ENCODE data around the gene GRK5.

DNA sequence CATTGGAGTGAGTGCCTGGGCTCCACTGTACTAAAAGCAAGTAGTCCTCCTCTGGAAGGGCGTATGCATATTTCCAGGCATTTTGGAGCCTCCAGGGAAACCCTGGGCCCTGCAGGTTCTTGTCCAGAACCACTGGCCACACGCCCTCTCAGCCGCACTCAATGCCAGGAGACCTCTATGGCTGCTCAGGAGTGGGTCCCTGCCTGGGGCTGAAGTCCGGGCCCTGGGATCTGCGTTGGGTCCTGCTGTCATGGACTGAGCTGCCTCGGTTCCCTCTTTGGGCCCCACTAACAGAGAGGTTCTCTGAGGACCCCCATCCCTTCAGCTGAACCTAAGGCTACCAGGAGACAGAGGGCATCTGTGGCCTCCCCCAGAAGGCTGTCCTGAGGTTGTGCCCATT, 58.3 kb downstream of the GRK5 start:
- TF ChIP-seq, protein P1, sequence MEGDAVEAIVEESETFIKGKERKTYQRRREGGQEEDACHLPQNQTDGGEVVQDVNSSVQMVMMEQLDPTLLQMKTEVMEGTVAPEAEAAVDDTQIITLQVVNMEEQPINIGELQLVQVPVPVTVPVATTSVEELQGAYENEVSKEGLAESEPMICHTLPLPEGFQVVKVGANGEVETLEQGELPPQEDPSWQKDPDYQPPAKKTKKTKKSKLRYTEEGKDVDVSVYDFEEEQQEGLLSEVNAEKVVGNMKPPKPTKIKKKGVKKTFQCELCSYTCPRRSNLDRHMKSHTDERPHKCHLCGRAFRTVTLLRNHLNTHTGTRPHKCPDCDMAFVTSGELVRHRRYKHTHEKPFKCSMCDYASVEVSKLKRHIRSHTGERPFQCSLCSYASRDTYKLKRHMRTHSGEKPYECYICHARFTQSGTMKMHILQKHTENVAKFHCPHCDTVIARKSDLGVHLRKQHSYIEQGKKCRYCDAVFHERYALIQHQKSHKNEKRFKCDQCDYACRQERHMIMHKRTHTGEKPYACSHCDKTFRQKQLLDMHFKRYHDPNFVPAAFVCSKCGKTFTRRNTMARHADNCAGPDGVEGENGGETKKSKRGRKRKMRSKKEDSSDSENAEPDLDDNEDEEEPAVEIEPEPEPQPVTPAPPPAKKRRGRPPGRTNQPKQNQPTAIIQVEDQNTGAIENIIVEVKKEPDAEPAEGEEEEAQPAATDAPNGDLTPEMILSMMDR (conservative IDR thresholded peaks at IDR 0.05; ENCODE audit: low read depth, low read length) = no peak
- TF ChIP-seq EZH2 (IDR thresholded peaks at IDR 0.05; ENCODE audit: borderline replicate concordance, low read depth, low read length, poor library complexity, severe bottlenecking) = no peak
